GM19372 (cell line): ENCODE measurements around the gene PABPC1L.

Source experiments
- ATAC-seq: cut with Tn5 transposase; IDR thresholded peaks from one replicate; pipeline ENCODE4 v1.9.1; 2021; ENCODE audit warnings: mild to moderate bottlenecking, low read depth, moderate library complexity; ENCODE audit not compliant: unreplicated experiment

Gene PABPC1L

GRCh38 chr20:44897133-44897532 lies 12.7 kb upstream of the PABPC1L start:
- no peak for ATAC-seq

- no peak for ATAC-seq
Measured at GRCh38 chr20:44900231-44900854, 9.5 kb upstream of the PABPC1L start.

- ATAC-seq = no peak
Measured at GRCh38 chr20:44901974-44902373, 7.9 kb upstream of the PABPC1L start.

- ATAC-seq = no peak
Measured at GRCh38 chr20:44904377-44904776, 5.5 kb upstream of the PABPC1L start.

GRCh38 chr20:44908987-44909871 lies 631 bp upstream of the PABPC1L start:
- no peak for ATAC-seq

GRCh38 chr20:44910690-44911262 lies 916 bp downstream of the PABPC1L start:
- ATAC-seq = no peak

- no peak for ATAC-seq
Measured at GRCh38 chr20:44911264-44911921, 1.5 kb downstream of the PABPC1L start.

- ATAC-seq = no peak
Measured at GRCh38 chr20:44912189-44912588, 2.3 kb downstream of the PABPC1L start.

GRCh38 chr20:44914924-44915323 lies 5.1 kb downstream of the PABPC1L start:
- no peak for ATAC-seq

GRCh38 chr20:44916586-44916985 lies 6.7 kb downstream of the PABPC1L start:
- ATAC-seq = no peak

GRCh38 chr20:44917399-44917798 lies 7.5 kb downstream of the PABPC1L start:
- ATAC-seq = no peak

GRCh38 chr20:44918342-44918741 lies 8.5 kb downstream of the PABPC1L start:
- ATAC-seq = no peak

GRCh38 chr20:44918761-44919160 lies 8.9 kb downstream of the PABPC1L start:
- no peak for ATAC-seq

GRCh38 chr20:44921447-44921846 lies 11.6 kb downstream of the PABPC1L start:
- ATAC-seq = no peak

GRCh38 chr20:44924541-44924940 lies 14.7 kb downstream of the PABPC1L start:
- no peak for ATAC-seq

- ATAC-seq = no peak
Measured at GRCh38 chr20:44928595-44928994, 18.7 kb downstream of the PABPC1L start.

- no peak for ATAC-seq
Measured at GRCh38 chr20:44930517-44931168, 20.8 kb downstream of the PABPC1L start.

- ATAC-seq = no peak
Measured at GRCh38 chr20:44931911-44932310, 22.1 kb downstream of the PABPC1L start.

GRCh38 chr20:44932916-44933315 lies 23.1 kb downstream of the PABPC1L start:
- ATAC-seq = no peak

- ATAC-seq = no peak
Measured at GRCh38 chr20:44936510-44936909, 26.6 kb downstream of the PABPC1L start.

- ATAC-seq = no peak
Measured at GRCh38 chr20:44938637-44939036, 28.8 kb downstream of the PABPC1L start.
